Neural cell (in vitro differentiated cells): ENCODE measurements around the gene B3GNT5. TPM values are rescaled to one million over a fixed set of nuclear protein-coding genes. Genes with fewer than 3 reads are reported as not detected.

ENCODE experiments used
- H2AFZ ChIP-seq: fragments of 200-600, 300-800 bp; sonication (generic), shearing (Covaris generic); 2 replicates; pipeline ENCODE4 v1.6.0; 2014; ENCODE audit warnings: low read depth, mild to moderate bottlenecking, antibody characterized with exemption, low read length, moderate library complexity
- H3F3A ChIP-seq: fragments of 200-600 bp; shearing (Covaris generic); 2 replicates; pipeline ENCODE4 v1.6.1; 2016; ENCODE audit warnings: mild to moderate bottlenecking, moderate library complexity, mixed read lengths, antibody characterized with exemption, low read length; ENCODE audit not compliant: insufficient read depth, poor library complexity, severe bottlenecking
- H3K27ac ChIP-seq: fragments of 200-600, 300-800 bp; sonication (generic), shearing (Covaris generic); 2 replicates; pipeline ENCODE4 v1.5.1; 2014; ENCODE audit warnings: mild to moderate bottlenecking, low read length, moderate library complexity
- H3K27me3 ChIP-seq: fragments of 300-800, 200-600 bp; sonication (generic), shearing (Covaris generic); 2 replicates; pipeline ENCODE4 v1.6.0; 2014; ENCODE audit warnings: mild to moderate bottlenecking, low read depth, low read length, moderate library complexity; ENCODE audit not compliant: insufficient read depth
- H3K36me3 ChIP-seq: fragments of 300-800, 200-600 bp; sonication (generic), shearing (Covaris generic); 2 replicates; pipeline ENCODE4 v1.5.1; 2014; ENCODE audit warnings: mild to moderate bottlenecking, antibody characterized with exemption, low read length, moderate library complexity; ENCODE audit not compliant: insufficient read depth
- H3K4me2 ChIP-seq: fragments of 300-800, 200-600 bp; sonication (generic), shearing (Covaris generic); 2 replicates; pipeline ENCODE4 v1.6.0; 2014; ENCODE audit warnings: mild to moderate bottlenecking, low read length
- H3K4me3 ChIP-seq: fragments of 300-800, 200-600 bp; sonication (generic), shearing (Covaris generic); 2 replicates; pipeline ENCODE4 v1.5.1; 2014; ENCODE audit warnings: mild to moderate bottlenecking, low read length, moderate library complexity
- H3K79me2 ChIP-seq: fragments of 200-600 bp; shearing (Covaris generic); replicated peaks from 2 replicates; pipeline ENCODE4 v1.6.0; 2014; ENCODE audit warnings: mild to moderate bottlenecking, low read length, moderate library complexity; ENCODE audit not compliant: insufficient read depth
- H3K9ac ChIP-seq: fragments of 300-800, 200-600 bp; sonication (generic), shearing (Covaris generic); 2 replicates; pipeline ENCODE4 v1.6.1; 2016; ENCODE audit warnings: mild to moderate bottlenecking, low read length, mixed read lengths
- H3K9me2 ChIP-seq: fragments of 200-600 bp; shearing (Covaris generic); 2 replicates; pipeline ENCODE4 v1.6.1; 2016; ENCODE audit warnings: mild to moderate bottlenecking, low read length, mixed read lengths; ENCODE audit not compliant: insufficient read depth
- H3K9me3 ChIP-seq: fragments of 200-600, 300-800 bp; sonication (generic), shearing (Covaris generic); 2 replicates; pipeline ENCODE4 v1.6.1; 2016; ENCODE audit warnings: mild to moderate bottlenecking, mixed run types, low read length, moderate library complexity, mixed read lengths
- H4K20me1 ChIP-seq: fragments of 200-600 bp; shearing (Covaris generic); 2 replicates; pipeline ENCODE4 v1.6.1; 2016; ENCODE audit warnings: mild to moderate bottlenecking, mixed run types; ENCODE audit not compliant: insufficient read depth
- CTCF ChIP-seq: fragments of 450-650 bp; IDR thresholded peaks from 2 replicates; pipeline ENCODE4 v1.5.1; 2014; ENCODE audit warnings: antibody characterized with exemption, mild to moderate bottlenecking, moderate library complexity; ENCODE audit not compliant: poor library complexity, severe bottlenecking
- EP300 ChIP-seq: fragments of 450-650 bp; conservative IDR thresholded peaks from 2 replicates; pipeline ENCODE4 v1.6.1; 2014; ENCODE audit warnings: antibody characterized with exemption, mild to moderate bottlenecking, moderate library complexity; ENCODE audit not compliant: poor library complexity, severe bottlenecking
- EZH2 ChIP-seq: fragments of 200-600, 300-800 bp; shearing (Covaris generic), sonication (generic); IDR thresholded peaks from 2 replicates; pipeline ENCODE4 v1.6.1; 2014; ENCODE audit warnings: antibody characterized with exemption, low read length, borderline replicate concordance, mild to moderate bottlenecking; ENCODE audit not compliant: insufficient read depth, poor library complexity, severe bottlenecking
- MXI1 ChIP-seq: fragments of 450-650 bp; conservative IDR thresholded peaks from 2 replicates; pipeline ENCODE4 v1.6.1; 2014; ENCODE audit warnings: antibody characterized with exemption, mild to moderate bottlenecking; ENCODE audit not compliant: poor library complexity, severe bottlenecking
- POLR2AphosphoS5 ChIP-seq: IDR thresholded peaks from 2 replicates; pipeline ENCODE4 v1.6.1; 2012
- RAD21 ChIP-seq: fragments of 450-650 bp; conservative IDR thresholded peaks from 2 replicates; pipeline ENCODE4 v1.6.1; 2014; ENCODE audit warnings: antibody characterized with exemption, mild to moderate bottlenecking, moderate library complexity
- REST ChIP-seq: IDR thresholded peaks from 2 replicates; pipeline ENCODE4 v1.6.1; 2012; ENCODE audit warnings: borderline replicate concordance
- SMC3 ChIP-seq: fragments of 450-650 bp; conservative IDR thresholded peaks from 2 replicates; pipeline ENCODE4 v1.6.1; 2014; ENCODE audit warnings: antibody characterized with exemption, mild to moderate bottlenecking, moderate library complexity; ENCODE audit not compliant: poor library complexity
- TAF1 ChIP-seq: IDR thresholded peaks from 2 replicates; pipeline ENCODE4 v1.6.1; 2012; ENCODE audit warnings: low read depth
- polyA plus RNA-seq: library from polyadenylated mRNA; depleted of rRNA; stranded (reverse); fragments of >200 nt; gene quantifications from 2 replicates; pipeline ENCODE4 v1.2.3, GENCODE V29; 2014

Gene B3GNT5
- polyA plus RNA-seq, 1 donor from 2014 or later: 6.1 TPM

GRCh38 chr3:183224180-183224970 lies 28.7 kb upstream of the B3GNT5 start:
- H3K9me2 ChIP-seq: no peaks in the 10 kb centered on the region
- no peak overlapping the region for H3K4me3 ChIP-seq
- H2AFZ ChIP-seq: no peak overlapping the region
- no peak overlapping the region for H3K9ac ChIP-seq
- H3K27me3 ChIP-seq: no peaks in the 10 kb centered on the region
- H3K27ac ChIP-seq: no peak overlapping the region
- H3K4me2 ChIP-seq: no peak overlapping the region
- H3F3A ChIP-seq: no peaks in the 10 kb centered on the region
- no peaks in the 10 kb centered on the region for H3K9me3 ChIP-seq
- no peaks in the 10 kb centered on the region for H4K20me1 ChIP-seq
- H3K36me3 ChIP-seq: no peaks in the 10 kb centered on the region
- TF ChIP-seq REST (no peak), SMC3 (no peak), RAD21 (no peak), EP300 (no peak), EZH2 (no peak)
- no peaks in the 10 kb centered on the region for H3K79me2 ChIP-seq

- no peak for TF ChIP-seq EP300
- no peak for TF ChIP-seq MXI1
- TF ChIP-seq SMC3: no peak
- no peak for TF ChIP-seq CTCF
- no peak for TF ChIP-seq TAF1
- no peak for TF ChIP-seq EZH2
- no peak for TF ChIP-seq RAD21
- TF ChIP-seq REST: no peak
- no peak for TF ChIP-seq POLR2AphosphoS5
- no peak overlapping the region for H3K27ac ChIP-seq
- H3K36me3 ChIP-seq: no peaks in the 10 kb centered on the region
- no peaks in the 10 kb centered on the region for H3K27me3 ChIP-seq
- H3K9ac ChIP-seq: no peak overlapping the region
- H2AFZ ChIP-seq: no peak overlapping the region
- H3K79me2 ChIP-seq: no peaks in the 10 kb centered on the region
- H4K20me1 ChIP-seq: no peaks in the 10 kb centered on the region
- H3K9me2 ChIP-seq: no peaks in the 10 kb centered on the region
- H3K9me3 ChIP-seq: no peaks in the 10 kb centered on the region
- H3K4me3 ChIP-seq: no peak overlapping the region
- no peak overlapping the region for H3K4me2 ChIP-seq
- H3F3A ChIP-seq: no peaks in the 10 kb centered on the region
These were observed 26.6 kb upstream of the B3GNT5 start for GRCh38 chr3:183226333-183226890.
